Endothelial cell (in vitro differentiated cells): Measurements from ENCODE around the gene PTPRJ. TPM values are rescaled to one million over a fixed set of nuclear protein-coding genes. Genes with fewer than 3 reads are reported as not detected.
"Not testable (repeated sequence)": the region's sequence is repeated elsewhere in the genome, so short reads cannot be mapped to it uniquely, and the experiment has no call there.

ENCODE experiments used
- DNase-seq: peaks from one replicate; pipeline ENCODE4 v3.0.0; 2021; ENCODE audit warnings: low spot score
- H3K27ac Mint-ChIP-seq: one replicate; pipeline ENCODE4 v1.8.0; 2021; ENCODE audit warnings: mixed read lengths, inconsistent platforms; ENCODE audit not compliant: unreplicated experiment
- H3K27me3 Mint-ChIP-seq: one replicate; pipeline ENCODE4 v1.8.0; 2021; ENCODE audit warnings: mild to moderate bottlenecking, moderate library complexity, mixed read lengths, inconsistent platforms; ENCODE audit not compliant: unreplicated experiment
- H3K36me3 Mint-ChIP-seq: one replicate; pipeline ENCODE4 v1.8.0; 2021; ENCODE audit warnings: mild to moderate bottlenecking, low read depth, mixed read lengths, inconsistent platforms; ENCODE audit not compliant: unreplicated experiment
- H3K4me1 Mint-ChIP-seq: one replicate; pipeline ENCODE4 v1.8.0; 2021; ENCODE audit warnings: mild to moderate bottlenecking, mixed read lengths, inconsistent platforms; ENCODE audit not compliant: unreplicated experiment
- H3K4me3 Mint-ChIP-seq: one replicate; pipeline ENCODE4 v1.8.0; 2021; ENCODE audit warnings: mild to moderate bottlenecking, mixed read lengths, inconsistent platforms; ENCODE audit not compliant: unreplicated experiment
- H3K9me3 Mint-ChIP-seq: one replicate; pipeline ENCODE4 v1.8.0; 2021; ENCODE audit warnings: mixed read lengths, inconsistent platforms; ENCODE audit not compliant: unreplicated experiment
- CTCF ChIP-seq: fragments of 200-600 bp; sonication (generic); IDR thresholded peaks from one replicate; pipeline ENCODE4 v1.5.0; 2021; ENCODE audit warnings: antibody characterized with exemption; ENCODE audit not compliant: unreplicated experiment
- total RNA-seq: library from RNA; stranded (reverse); fragmentation: NEBNext Ultra II Directional; extraction: Animal tissue kit (Norgen Biotek cat#: 25700); gene quantifications from one replicate; pipeline ENCODE4 v1.2.1, GENCODE V29; 2021; ENCODE audit not compliant: unreplicated experiment

PTPRJ gene
- total RNA-seq, 1 donor from 2014 or later = 1.6 TPM

DNA sequence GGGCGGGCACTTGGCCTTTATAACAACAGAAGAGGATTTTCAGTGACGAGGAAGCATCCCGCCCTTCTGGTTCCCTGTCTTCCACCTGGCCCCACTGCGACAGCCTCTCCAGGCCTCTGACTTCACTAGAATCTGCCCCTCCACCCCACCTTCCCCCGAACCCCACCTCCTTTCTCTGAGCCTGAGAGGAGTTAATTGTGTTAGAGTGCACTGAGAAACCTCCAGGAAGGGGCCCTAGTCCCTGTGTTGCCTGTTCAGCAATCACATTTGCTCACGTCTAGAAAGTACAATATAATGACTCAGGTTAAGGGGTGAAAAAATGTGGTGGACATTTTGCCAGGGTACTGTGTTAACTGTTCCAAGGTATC lies 38.8 kb downstream of the PTPRJ start:
- H3K4me1 Mint-ChIP-seq = peaks cover 16% of the 10 kb centered on the region
- TF ChIP-seq CTCF = no peak
- H3K9me3 Mint-ChIP-seq = no peaks in the 10 kb centered on the region
- H3K4me3 Mint-ChIP-seq = no peak overlapping the region
- no peak overlapping the region for H3K27ac Mint-ChIP-seq
- no peaks in the 10 kb centered on the region for H3K36me3 Mint-ChIP-seq
- peaks cover 3% of the 10 kb centered on the region for H3K27me3 Mint-ChIP-seq
- no peak for DNase-seq

GRCh38 chr11:48019595-48019994 lies 39.2 kb downstream of the PTPRJ start:
- Mint-ChIP-seq H3K4me3 (no peak overlapping the region), H3K27ac (no peak overlapping the region), H3K36me3 (no peaks in the 10 kb centered on the region), H3K4me1 (peaks cover 16% of the 10 kb centered on the region), H3K27me3 (peaks cover 3% of the 10 kb centered on the region), H3K9me3 (no peaks in the 10 kb centered on the region)
- TF ChIP-seq CTCF = no peak
- no peak for DNase-seq

- Mint-ChIP-seq H3K27me3 (peaks cover 3% of the 10 kb centered on the region), H3K27ac (no peak overlapping the region), H3K36me3 (no peaks in the 10 kb centered on the region), H3K4me1 (peaks cover 16% of the 10 kb centered on the region), H3K4me3 (no peak overlapping the region), H3K9me3 (no peaks in the 10 kb centered on the region)
- no peak for DNase-seq
- no peak for TF ChIP-seq CTCF
Measured at GRCh38 chr11:48020092-48020755, 39.9 kb downstream of the PTPRJ start.

GRCh38 chr11:48021201-48021820 lies 41.0 kb downstream of the PTPRJ start:
- peaks cover 16% of the 10 kb centered on the region for H3K4me1 Mint-ChIP-seq
- not testable (repeated sequence) for H3K36me3 Mint-ChIP-seq, DNase-seq, H3K9me3 Mint-ChIP-seq, H3K27ac Mint-ChIP-seq, H3K27me3 Mint-ChIP-seq, H3K4me3 Mint-ChIP-seq

- no peak for TF ChIP-seq CTCF
- Mint-ChIP-seq H3K27ac (no peak overlapping the region), H3K4me1 (peaks cover 16% of the 10 kb centered on the region), H3K36me3 (no peaks in the 10 kb centered on the region), H3K4me3 (no peak overlapping the region), H3K9me3 (no peaks in the 10 kb centered on the region), H3K27me3 (no peaks in the 10 kb centered on the region)
- DNase-seq = no peak
Measured at GRCh38 chr11:48022445-48022844, 42.1 kb downstream of the PTPRJ start.

GRCh38 chr11:48023608-48024007 lies 43.2 kb downstream of the PTPRJ start:
- not testable (repeated sequence) for H3K4me3 Mint-ChIP-seq, H3K9me3 Mint-ChIP-seq, H3K36me3 Mint-ChIP-seq, H3K27ac Mint-ChIP-seq, H3K27me3 Mint-ChIP-seq, H3K4me1 Mint-ChIP-seq, DNase-seq
